Sciatic nerve (tissue), 2 donors: ENCODE data around the gene SRR. TPM values are rescaled to one million over a fixed set of nuclear protein-coding genes. Genes with fewer than 3 reads are reported as not detected.

Experiments used
- ATAC-seq: fragments of 200-7000 bp; cut with Tn5 transposase; one replicate; pipeline ENCODE4 v1.9.1; 2020; ENCODE audit warnings: mild to moderate bottlenecking, moderate library complexity
- DNase-seq: peaks from one replicate; pipeline ENCODE4 v3.0.0-alpha.2; 2020; ENCODE audit warnings: low spot score
- intact Hi-C: fragments of 100-400 bp; cut with DNase I; formaldehyde crosslinking; loops from one replicate; pipeline ENCODE4 v1.14.2; 2022
- total RNA-seq: library from RNA; stranded (reverse); fragmentation: NEBNext Ultra II Directional; extraction: Animal tissue kit (Norgen Biotek cat#: 25700); gene quantifications from one replicate; pipeline ENCODE4 v1.2.1, GENCODE V29; 2021
- donor health status: DM: no; HTN: no; CAD: no.
- donor health status: DM: no; HTN: no; CAD: no.

Gene SRR
- total RNA-seq, 1 donor from 2014 or later = 10.0 TPM

DNA sequence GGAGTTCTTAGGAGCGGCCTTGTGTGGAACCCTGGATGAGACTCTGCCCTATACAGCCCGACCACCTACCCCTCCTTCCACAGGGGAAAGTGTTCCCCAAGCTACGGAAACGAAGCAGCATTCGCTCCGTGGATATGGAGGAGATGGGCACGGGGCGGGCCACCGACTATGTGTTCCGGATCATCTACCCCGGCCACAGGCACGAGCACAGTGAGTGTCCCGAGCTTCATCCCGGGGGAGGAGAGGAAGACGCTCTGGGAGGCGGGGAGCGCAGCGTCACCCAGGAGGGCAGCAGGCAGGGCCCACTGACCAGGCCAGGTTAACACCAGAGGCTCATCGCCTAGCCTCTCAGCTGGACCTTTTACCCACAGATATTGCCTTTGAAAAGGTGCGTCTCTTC lies 61.4 kb downstream of the SRR start:
- no peak for ATAC-seq
- intact Hi-C loops = no loop called here
- no peak for DNase-seq

DNA sequence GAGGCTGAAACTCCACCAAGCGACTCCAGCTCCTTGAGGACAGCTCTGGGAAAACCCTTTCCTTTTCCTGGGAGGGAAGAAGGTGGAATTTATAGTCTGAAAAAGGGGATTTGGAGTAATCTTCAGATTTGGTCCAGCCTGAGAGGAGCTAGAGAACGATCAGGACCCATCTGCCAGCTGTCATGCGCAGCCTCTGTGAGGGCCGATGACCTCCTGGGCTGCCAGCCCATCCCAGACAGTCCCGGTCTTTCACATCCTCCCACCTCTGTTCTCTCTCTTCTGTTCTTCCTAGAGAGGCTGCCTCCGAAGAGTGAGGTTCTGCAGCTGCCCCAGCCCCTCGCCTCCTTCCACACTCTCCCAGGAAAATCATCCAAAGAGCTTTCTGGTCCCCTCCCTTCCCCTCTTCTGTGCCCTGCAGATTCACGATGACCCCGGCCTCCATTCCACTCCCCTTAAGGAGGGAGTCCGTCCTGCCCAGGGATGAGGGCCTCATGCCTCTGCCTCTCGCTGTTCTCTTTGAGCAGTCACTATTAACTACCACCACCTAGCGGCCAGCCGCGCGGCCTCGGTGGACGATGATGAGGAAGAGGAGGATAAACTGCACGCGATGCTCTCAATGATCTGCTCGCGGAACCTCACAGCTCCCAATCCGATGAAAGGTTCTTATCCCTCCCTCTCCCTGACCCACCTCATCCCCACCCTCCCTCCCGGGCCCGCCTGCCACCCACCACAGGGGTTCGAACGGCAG lies 63.2 kb downstream of the SRR start:
- intact Hi-C loops = no loop called here
- ATAC-seq = no peak
- DNase-seq = no peak

DNA sequence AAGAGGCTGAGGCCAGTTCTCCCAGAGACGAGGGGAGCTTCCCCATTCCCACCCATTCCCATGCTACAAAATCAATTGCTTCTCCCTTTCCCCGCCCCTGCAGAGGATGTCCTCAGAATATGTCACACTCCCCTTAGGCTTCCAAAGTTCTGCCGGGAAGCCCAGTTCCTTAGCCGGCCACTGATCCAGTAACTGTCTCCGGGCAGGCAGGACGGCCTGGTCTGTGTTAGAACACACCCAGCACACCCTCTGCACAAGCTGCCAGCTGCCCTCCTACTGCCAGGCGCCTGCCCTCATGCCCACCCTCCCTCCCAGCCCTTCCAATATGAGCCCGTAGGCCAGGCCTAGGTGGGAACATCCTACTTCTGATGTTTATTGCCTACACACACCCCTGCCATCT lies 64.6 kb downstream of the SRR start:
- DNase-seq = no peak
- no peak for ATAC-seq
- intact Hi-C loops = no loop called here

DNA sequence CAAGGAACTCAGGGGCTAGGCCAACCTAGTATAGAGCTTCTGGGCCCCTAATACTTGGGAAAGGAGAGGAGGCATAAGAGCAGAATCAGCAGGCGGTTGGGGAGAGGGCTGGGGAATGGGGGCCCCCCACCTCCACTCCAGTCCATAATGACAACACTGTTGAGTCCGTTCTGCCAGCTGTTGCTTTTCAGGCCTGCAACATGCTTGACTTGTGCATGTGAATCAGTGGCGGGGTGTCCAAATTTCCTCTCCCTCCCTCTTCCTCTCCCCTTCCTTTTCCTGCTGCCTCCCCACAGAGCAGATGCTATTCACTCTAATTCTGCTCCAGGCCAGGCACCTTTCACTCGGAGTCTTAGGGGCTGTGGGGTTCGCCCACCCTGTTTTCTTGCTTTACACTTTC lies 65.3 kb downstream of the SRR start:
- DNase-seq (no peak), ATAC-seq (no peak)
- intact Hi-C loops = no loop called here

DNA sequence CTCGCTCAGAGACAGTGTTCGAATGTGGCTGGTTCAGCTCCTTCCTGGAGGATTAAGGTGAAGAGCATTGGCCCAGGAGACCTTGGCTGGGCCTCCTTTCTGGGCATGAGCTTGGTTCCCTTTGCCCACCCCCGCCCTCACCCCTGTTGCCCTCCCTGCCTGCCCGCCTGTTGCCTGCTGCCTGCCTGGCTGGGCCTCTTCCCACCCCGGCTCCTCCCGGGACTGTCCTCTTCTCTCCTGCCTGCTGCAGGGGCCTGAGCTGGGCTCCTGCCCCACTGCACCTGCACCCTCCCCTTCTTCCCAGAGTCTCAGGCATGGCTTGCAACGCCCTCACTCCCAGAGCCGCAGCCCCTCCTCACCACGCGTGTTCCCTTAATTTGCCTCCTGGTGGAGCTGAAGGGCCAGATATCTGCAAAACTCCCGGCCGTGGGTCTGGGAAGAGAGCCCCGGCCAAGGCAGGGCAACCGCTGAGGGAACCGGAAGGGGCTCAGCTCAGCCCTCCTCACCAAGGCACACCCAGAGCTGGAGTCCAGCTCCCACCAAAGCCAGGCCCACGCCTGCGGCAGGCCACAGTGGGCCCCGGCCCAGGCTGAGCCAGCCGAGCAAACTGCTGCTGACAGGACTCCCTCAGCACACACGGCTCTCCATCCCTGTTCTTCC lies 65.9 kb downstream of the SRR start:
- no peak for DNase-seq
- peak; percentile 19 for ATAC-seq

DNA sequence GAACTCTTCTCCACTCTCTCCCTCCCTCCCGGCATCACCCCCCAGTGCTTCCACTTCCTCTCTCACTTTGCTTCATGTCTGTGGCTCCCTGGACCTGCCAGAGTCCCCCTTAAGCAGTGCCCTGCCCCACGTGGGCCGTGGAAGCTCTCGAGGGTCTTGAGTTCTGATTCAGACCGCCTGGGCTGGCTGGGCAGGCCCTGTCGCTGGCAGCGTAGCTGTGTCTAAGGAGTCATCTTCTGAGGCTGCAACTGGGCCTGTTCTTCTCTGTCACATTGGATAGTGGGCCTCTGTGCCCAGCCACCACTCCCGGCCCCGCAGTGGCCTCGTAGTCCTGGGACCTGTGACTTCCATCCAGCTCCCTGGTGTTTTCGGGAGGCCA lies 66.5 kb downstream of the SRR start:
- intact Hi-C loops = loop anchor here (5.0 kb wide), 1 partner anchor 217 kb away; no protein-coding TSS in a partner anchor
- no peak for DNase-seq
- no peak for ATAC-seq

More for the DNA sequence above, 65.9 kb downstream of the SRR start:
- intact Hi-C loops = loop anchor here (5.0 kb wide), 1 partner anchor 218 kb away; no protein-coding TSS in a partner anchor

DNA sequence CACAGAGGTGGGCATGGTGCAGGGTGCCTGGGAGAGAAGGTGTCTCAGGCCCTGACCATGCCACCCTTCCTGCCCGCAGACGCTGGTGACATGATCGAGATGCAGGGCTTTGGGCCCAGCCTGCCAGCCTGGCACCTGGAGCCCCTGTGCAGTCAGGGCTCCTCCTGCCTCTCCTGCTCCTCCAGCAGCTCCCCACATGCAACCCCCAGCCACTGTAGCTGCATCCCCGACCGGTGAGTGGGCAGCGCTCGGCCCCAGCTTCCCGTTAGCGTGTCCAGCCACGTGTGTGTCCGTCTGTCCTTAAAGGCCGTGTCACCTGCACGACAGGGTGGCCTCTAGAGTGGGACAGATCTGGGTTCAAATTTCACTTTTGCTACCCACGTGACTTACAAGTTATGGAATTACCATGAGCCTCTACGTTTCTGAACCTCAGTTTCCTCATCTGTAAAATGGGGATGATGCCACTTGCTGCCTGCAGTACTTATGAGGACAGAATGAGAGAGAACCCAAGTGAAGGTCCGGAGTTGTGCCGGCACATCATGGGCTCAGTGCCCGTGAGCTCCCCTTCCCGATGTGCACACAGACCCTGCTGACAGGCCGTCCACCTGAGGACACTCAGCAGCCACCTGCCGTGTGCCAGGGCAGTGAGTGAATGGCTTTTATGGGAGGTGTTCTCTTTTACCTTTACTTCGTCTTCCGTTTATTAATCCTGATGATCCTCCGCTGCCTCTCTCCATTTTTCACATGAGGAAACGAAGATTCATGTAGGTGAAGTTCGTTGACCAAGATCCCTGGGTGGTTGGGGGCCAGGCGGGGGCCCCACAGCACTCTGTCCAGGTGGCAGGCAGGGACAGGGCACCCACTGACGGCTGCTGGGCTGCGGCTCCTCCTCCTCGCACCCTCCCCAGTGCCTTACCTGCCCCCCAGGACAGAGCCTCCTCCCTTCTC lies 67.7 kb downstream of the SRR start:
- intact Hi-C loops = loop anchor here (5.0 kb wide), 1 partner anchor 216 kb away; no protein-coding TSS in a partner anchor
- DNase-seq = no peak

DNA sequence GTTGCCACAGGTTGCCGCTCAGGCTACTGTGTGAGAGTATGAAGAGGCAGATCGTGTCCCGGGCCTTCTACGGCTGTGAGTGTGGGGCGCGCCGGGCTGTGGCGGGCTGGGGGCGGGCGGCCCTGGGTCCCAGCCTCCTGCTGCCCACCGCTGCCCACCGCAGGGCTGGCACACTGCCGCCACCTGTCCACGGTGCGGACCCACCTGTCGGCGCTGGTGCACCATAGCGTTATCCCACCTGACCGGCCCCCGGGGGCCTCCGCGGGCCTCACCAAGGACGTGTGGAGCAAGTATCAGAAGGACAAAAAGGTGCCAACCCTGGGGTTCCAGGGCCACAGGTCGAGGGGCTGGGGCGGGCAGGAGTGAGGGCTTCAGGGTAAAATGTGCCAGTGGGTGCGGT lies 68.4 kb downstream of the SRR start:
- intact Hi-C loops = loop anchor here (5.0 kb wide), 1 partner anchor 215 kb away; no protein-coding TSS in a partner anchor
- no peak for ATAC-seq
- DNase-seq = no peak

More for the DNA sequence above, 67.7 kb downstream of the SRR start:
- ATAC-seq = no peak

DNA sequence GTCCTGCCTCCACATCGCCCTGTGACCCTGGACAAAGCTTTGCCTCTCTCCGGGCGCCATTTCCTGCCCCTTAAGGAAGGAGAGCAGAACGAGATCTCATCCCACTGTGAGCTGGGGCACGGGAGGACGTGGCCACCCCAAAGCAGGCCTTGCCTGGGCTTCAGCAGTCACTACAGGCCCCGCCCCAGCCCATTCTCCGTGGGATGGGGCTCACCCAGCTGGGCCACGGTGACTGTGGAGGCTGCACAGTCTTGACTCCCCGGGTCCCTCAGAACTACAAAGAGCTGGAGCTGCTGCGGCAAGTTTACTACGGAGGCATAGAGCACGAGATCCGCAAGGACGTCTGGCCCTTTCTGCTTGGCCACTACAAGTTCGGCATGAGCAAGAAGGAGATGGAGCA lies 68.9 kb downstream of the SRR start:
- DNase-seq = no peak
- no peak for ATAC-seq
- intact Hi-C loops = loop anchor here (5.0 kb wide), 1 partner anchor 215 kb away; no protein-coding TSS in a partner anchor

DNA sequence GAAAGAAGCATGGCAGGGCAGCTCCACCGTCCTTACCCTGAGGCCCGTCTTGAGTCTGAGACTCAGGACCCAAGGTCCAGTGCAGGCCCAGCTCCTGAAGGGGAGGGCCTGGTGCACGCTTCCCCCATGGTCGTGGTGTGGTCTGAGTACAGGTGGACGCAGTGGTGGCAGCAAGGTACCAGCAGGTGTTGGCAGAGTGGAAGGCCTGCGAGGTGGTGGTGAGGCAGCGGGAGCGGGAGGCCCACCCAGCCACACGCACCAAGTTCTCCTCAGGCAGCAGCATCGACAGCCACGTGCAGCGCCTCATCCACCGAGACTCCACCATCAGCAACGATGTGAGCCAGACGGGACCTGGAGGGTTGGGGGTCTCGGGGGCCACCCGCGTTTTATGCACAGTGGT lies 69.4 kb downstream of the SRR start:
- DNase-seq (no peak), ATAC-seq (no peak)
- intact Hi-C loops = loop anchor here (5.0 kb wide), 1 partner anchor 214 kb away; no protein-coding TSS in a partner anchor

Other genes starting within 250 kb of the SRR start
- gene HIC1, start 248.8 kb upstream of the SRR start, total RNA-seq = 85.0 TPM
- gene SMG6, start 165 bp upstream of the SRR start, total RNA-seq = 58.7 TPM
- gene TSR1, start 32.5 kb downstream of the SRR start, total RNA-seq = 18.4 TPM
- gene SGSM2, start 33.6 kb downstream of the SRR start, total RNA-seq = 59.3 TPM
- gene MNT, start 97.1 kb downstream of the SRR start, total RNA-seq = 37.7 TPM
- gene METTL16, start 207.9 kb downstream of the SRR start, total RNA-seq = 39.0 TPM